Epithelial cell of proximal tubule (primary cell): ENCODE data around the gene MCC. TPM values are rescaled to one million over a fixed set of nuclear protein-coding genes. Genes with fewer than 3 reads are reported as not detected.

Experiments used
- DNase-seq: peaks from one replicate; pipeline ENCODE4 v3.0.0-alpha.2; 2011; ENCODE audit warnings: low read depth
- H3K4me3 ChIP-seq: 2 replicates; pipeline ENCODE4 v1.5.1; 2011; ENCODE audit warnings: low read depth, mild to moderate bottlenecking, low read length
- total RNA-seq: library from RNA; depleted of rRNA; stranded (reverse); fragments of >200 nt; gene quantifications from 2 replicates; pipeline ENCODE4 v1.2.3, GENCODE V29; 2015
- TF ChIP-seq, protein P1 (sequence below): conservative IDR thresholded peaks from 2 replicates; pipeline ENCODE4 v1.5.1; 2012; ENCODE audit warnings: low read depth, mild to moderate bottlenecking, low read length

Gene MCC
- total RNA-seq, 1 donor from 2014 or later: 6.3 TPM

DNA sequence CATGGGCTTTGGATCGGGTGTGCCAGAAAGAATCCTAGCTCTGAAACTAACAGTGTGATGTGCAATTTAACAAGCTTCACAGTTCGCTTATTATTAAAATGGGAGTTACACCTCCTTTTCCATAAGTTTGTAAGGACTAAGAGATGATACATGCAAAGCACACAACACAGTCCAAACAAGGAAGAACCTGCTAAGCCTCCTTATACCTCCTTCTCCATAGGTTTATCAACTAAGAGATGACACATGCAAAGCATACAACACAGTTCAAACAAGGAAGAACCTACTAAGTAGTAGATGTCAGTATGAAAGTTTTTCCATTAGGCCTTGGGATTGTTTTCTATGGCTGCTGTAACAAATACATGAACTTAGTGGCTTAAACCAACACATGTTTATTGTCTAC, 295.7 kb downstream of the MCC start:
- no peak overlapping the region for H3K4me3 ChIP-seq
- DNase-seq: no peak
- TF ChIP-seq, protein P1, sequence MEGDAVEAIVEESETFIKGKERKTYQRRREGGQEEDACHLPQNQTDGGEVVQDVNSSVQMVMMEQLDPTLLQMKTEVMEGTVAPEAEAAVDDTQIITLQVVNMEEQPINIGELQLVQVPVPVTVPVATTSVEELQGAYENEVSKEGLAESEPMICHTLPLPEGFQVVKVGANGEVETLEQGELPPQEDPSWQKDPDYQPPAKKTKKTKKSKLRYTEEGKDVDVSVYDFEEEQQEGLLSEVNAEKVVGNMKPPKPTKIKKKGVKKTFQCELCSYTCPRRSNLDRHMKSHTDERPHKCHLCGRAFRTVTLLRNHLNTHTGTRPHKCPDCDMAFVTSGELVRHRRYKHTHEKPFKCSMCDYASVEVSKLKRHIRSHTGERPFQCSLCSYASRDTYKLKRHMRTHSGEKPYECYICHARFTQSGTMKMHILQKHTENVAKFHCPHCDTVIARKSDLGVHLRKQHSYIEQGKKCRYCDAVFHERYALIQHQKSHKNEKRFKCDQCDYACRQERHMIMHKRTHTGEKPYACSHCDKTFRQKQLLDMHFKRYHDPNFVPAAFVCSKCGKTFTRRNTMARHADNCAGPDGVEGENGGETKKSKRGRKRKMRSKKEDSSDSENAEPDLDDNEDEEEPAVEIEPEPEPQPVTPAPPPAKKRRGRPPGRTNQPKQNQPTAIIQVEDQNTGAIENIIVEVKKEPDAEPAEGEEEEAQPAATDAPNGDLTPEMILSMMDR: no peak

DNA sequence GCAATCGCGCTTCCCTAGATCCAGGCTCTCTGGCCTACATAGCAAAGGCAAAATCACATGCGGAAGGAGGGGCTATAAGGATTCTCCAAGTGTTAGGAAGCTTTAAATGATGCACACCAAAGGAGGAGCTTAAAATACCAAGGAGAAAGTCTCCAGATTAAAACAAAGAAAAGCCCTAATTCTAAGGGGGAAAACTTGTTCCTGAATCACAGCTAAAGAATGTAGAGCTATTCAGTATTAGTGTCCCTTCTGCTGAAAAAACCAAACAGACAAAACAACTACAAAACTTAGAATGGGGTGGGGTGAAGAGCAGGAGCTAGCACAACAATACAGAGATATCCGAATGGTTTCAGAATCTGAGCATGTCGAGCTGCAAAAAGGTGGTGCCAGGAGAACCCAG, 297.9 kb downstream of the MCC start:
- no peak overlapping the region for H3K4me3 ChIP-seq
- TF ChIP-seq, protein P1: no peak
- DNase-seq: no peak

DNA sequence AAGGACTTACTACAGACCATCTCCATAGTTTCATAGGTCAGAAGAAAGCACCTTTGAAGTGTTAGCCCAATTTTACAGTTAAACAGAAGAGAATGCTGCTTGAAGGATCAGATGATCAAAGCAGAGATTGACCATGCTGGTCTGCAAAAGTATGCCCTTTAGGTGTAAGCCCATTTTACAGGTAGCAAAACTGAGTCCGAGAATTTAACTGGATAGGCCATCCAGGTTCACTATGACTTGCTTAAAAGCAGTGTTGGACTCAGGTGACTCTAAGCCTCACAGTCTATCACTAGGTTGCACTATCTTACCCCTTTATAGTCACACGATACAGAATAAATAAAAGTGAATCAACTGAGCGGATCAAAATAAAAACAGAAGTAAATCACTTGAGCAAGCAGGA, 299.0 kb downstream of the MCC start:
- DNase-seq: no peak
- H3K4me3 ChIP-seq: no peak overlapping the region
- TF ChIP-seq, protein P1: no peak

DNA sequence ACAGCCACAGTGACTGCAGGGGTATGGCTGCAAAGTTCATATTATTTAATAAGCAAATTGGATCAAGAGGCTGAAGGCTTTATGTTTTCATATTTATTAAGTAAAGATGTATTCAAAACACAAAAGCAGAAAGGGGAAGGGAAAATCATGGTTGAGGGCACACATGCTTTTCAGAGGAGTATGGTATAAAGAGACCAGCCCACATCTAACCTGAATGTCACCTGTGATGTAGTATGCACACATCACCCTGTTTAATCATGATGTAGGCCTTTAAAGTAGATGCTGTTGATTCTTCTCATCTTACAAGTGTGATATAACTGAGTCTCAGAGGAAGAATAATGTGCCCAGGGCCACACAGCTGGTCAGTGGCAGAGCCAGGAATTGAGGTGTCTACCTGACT, 299.8 kb downstream of the MCC start:
- TF ChIP-seq, protein P1: no peak
- no peak overlapping the region for H3K4me3 ChIP-seq
- no peak for DNase-seq

DNA sequence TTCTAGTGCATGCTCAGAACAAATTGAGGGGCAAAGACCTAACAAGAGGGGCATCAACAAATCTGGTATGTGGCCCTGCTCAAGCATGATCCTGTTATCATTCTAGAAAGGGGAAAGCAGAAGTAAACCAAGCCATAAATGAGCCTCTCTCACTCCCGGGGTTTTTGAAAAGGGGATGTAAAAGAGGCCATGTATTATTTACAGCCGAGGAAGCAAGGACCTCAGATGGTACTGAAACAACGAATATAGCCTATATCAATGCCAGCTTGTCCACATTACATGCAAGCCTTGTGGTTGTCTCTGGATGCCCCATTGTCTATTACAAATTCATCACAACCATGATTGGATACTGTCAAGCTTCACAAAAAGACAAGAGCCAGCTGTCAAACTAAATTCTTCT, 300.3 kb downstream of the MCC start:
- DNase-seq: no peak
- no peak overlapping the region for H3K4me3 ChIP-seq
- TF ChIP-seq, protein P1: no peak

DNA sequence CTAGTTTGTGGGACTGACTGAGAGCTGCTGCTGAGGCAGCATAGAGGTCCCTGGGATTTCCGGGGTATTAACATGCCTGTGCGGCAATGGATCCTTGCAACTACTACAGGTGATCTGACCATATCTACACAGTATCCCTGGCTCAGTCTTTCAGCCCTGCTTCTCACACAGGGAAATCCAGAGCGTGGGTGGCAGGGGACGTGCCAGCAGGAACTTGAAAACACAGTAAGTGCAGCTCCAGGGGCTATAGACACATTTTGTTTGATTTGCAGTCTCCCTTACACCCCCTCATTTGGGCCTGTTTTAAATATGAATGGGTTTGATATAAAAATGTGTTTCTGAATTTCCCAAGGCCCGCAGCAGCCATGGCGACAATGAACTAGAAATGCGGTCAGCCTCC, 302.2 kb downstream of the MCC start:
- no peak overlapping the region for H3K4me3 ChIP-seq
- no peak for DNase-seq
- TF ChIP-seq, protein P1: no peak

DNA sequence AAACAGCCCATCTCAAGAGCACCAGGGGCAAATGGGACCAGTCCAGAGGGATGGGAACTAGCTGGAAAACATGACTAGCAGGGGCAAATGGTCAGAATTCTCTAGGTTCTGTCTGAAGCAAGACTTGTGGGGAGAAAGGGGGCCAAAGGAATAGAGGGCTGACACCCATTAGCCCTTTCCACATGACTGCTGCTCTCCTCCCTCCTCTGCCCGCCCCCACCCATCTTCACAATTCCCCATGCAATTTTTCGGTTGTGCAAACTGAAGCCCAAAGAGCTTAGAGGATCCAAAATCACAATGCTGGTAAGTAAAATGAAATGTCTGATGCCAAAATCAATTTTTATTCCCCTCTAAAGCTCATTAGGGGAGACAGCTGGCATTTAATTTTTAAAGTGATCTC, 304.6 kb downstream of the MCC start:
- TF ChIP-seq, protein P1: no peak
- no peak overlapping the region for H3K4me3 ChIP-seq
- DNase-seq: no peak
